DOHH2 (cell line): ENCODE data around the gene GRAMD2B.

Source experiments
- H3F3A ChIP-seq: fragments of 200-600 bp; sonication (generic), shearing (Covaris generic); 2 replicates; pipeline ENCODE4 v1.6.0; 2016; ENCODE audit warnings: antibody characterized with exemption, mild to moderate bottlenecking; ENCODE audit not compliant: control insufficient read depth, insufficient read depth
- H3K27ac ChIP-seq: fragments of 200-600 bp; sonication (generic); 2 replicates; pipeline ENCODE4 v1.5.1; 2014; ENCODE audit warnings: low read depth, mild to moderate bottlenecking, low read length, moderate library complexity
- H3K27me3 ChIP-seq: fragments of 200-600 bp; sonication (generic); 2 replicates; pipeline ENCODE4 v1.6.1; 2014; ENCODE audit warnings: mild to moderate bottlenecking, low read length, mixed read lengths; ENCODE audit not compliant: control insufficient read depth
- H3K36me3 ChIP-seq: fragments of 200-600 bp; sonication (generic); 2 replicates; pipeline ENCODE4 v1.6.1; 2014; ENCODE audit warnings: mild to moderate bottlenecking, low read length, moderate library complexity, mixed read lengths; ENCODE audit not compliant: control insufficient read depth
- H3K4me1 ChIP-seq: fragments of 200-600 bp; sonication (generic); 2 replicates; pipeline ENCODE4 v1.6.1; 2014; ENCODE audit warnings: mild to moderate bottlenecking, low read length, mixed read lengths; ENCODE audit not compliant: control insufficient read depth
- H3K4me2 ChIP-seq: fragments of 200-600 bp; sonication (generic); 2 replicates; pipeline ENCODE4 v1.6.0; 2014; ENCODE audit warnings: mild to moderate bottlenecking, low read length, moderate library complexity
- H3K4me3 ChIP-seq: fragments of 200-600 bp; sonication (generic); 2 replicates; pipeline ENCODE4 v1.5.1; 2014; ENCODE audit warnings: mild to moderate bottlenecking, low read length, mixed read lengths
- H3K79me2 ChIP-seq: fragments of 200-600 bp; sonication (generic); 2 replicates; pipeline ENCODE4 v1.6.1; 2014; ENCODE audit warnings: mild to moderate bottlenecking, low read length, mixed read lengths; ENCODE audit not compliant: control insufficient read depth
- H3K9me2 ChIP-seq: fragments of 200-600 bp; sonication (generic); replicated peaks from 2 replicates; pipeline ENCODE4 v1.6.1; 2014; ENCODE audit warnings: mild to moderate bottlenecking, low read length, mixed read lengths; ENCODE audit not compliant: control insufficient read depth
- H3K9me3 ChIP-seq: fragments of 200-600 bp; sonication (generic); 2 replicates; pipeline ENCODE4 v1.6.1; 2014; ENCODE audit warnings: antibody characterized with exemption, low read length, mixed read lengths; ENCODE audit not compliant: control insufficient read depth, insufficient read depth
- H4K20me1 ChIP-seq: fragments of 200-600 bp; sonication (generic); 2 replicates; pipeline ENCODE4 v1.6.0; 2014; ENCODE audit warnings: low read depth, mild to moderate bottlenecking, antibody characterized with exemption, low read length, moderate library complexity; ENCODE audit not compliant: control insufficient read depth, insufficient read depth
- CTCF ChIP-seq: fragments of 200-600 bp; sonication (generic); IDR thresholded peaks from one replicate; pipeline ENCODE4 v1.5.1; 2014; ENCODE audit warnings: antibody characterized with exemption, mild to moderate bottlenecking, low read depth, low read length; ENCODE audit not compliant: poor library complexity, severe bottlenecking
- EZH2phosphoT487 ChIP-seq: fragments of 200-600 bp; sonication (generic); IDR thresholded peaks from 2 replicates; pipeline ENCODE4 v1.6.1; 2017; ENCODE audit warnings: borderline replicate concordance, mild to moderate bottlenecking, antibody characterized with exemption, low read length, moderate library complexity, mixed read lengths

Gene GRAMD2B

GRCh38 chr5:126390051-126390450 lies 33.2 kb upstream of the GRAMD2B start:
- H3F3A ChIP-seq = no peaks in the 10 kb centered on the region
- no peaks in the 10 kb centered on the region for H3K27me3 ChIP-seq
- no peaks in the 10 kb centered on the region for H3K9me2 ChIP-seq
- H3K4me3 ChIP-seq = no peak overlapping the region
- H3K27ac ChIP-seq = no peak overlapping the region
- TF ChIP-seq CTCF (no peak), EZH2phosphoT487 (no peak)
- H3K9me3 ChIP-seq = no peaks in the 10 kb centered on the region
- no peaks in the 10 kb centered on the region for H3K79me2 ChIP-seq
- H3K36me3 ChIP-seq = no peaks in the 10 kb centered on the region
- H4K20me1 ChIP-seq = no peaks in the 10 kb centered on the region
- H3K4me2 ChIP-seq = no peak overlapping the region
- no peaks in the 10 kb centered on the region for H3K4me1 ChIP-seq

GRCh38 chr5:126391386-126391785 lies 31.8 kb upstream of the GRAMD2B start:
- Histone ChIP-seq H3K27me3 (no peaks in the 10 kb centered on the region), H3K36me3 (no peaks in the 10 kb centered on the region), H4K20me1 (no peaks in the 10 kb centered on the region)

GRCh38 chr5:126394211-126394788 lies 28.9 kb upstream of the GRAMD2B start:
- H3K4me1 ChIP-seq = no peaks in the 10 kb centered on the region
- H3K9me3 ChIP-seq = no peaks in the 10 kb centered on the region
- H3K27me3 ChIP-seq = no peaks in the 10 kb centered on the region
- no peak overlapping the region for H3K27ac ChIP-seq
- no peaks in the 10 kb centered on the region for H3K79me2 ChIP-seq
- no peak overlapping the region for H3K4me3 ChIP-seq
- H3K9me2 ChIP-seq = no peaks in the 10 kb centered on the region
- no peaks in the 10 kb centered on the region for H3K36me3 ChIP-seq
- no peaks in the 10 kb centered on the region for H3F3A ChIP-seq
- no peak for TF ChIP-seq CTCF
- TF ChIP-seq EZH2phosphoT487 = no peak
- H3K4me2 ChIP-seq = no peak overlapping the region
- H4K20me1 ChIP-seq = no peaks in the 10 kb centered on the region

More at GRCh38 chr5:126391386-126391785, 31.8 kb upstream of the GRAMD2B start:
- H3F3A ChIP-seq = no peaks in the 10 kb centered on the region
- H3K4me2 ChIP-seq = no peak overlapping the region
- H3K79me2 ChIP-seq = no peaks in the 10 kb centered on the region
- no peaks in the 10 kb centered on the region for H3K9me2 ChIP-seq
- no peak for TF ChIP-seq CTCF
- TF ChIP-seq EZH2phosphoT487 = no peak
- H3K4me1 ChIP-seq = no peaks in the 10 kb centered on the region
- H3K9me3 ChIP-seq = no peaks in the 10 kb centered on the region
- H3K4me3 ChIP-seq = no peak overlapping the region
- no peak overlapping the region for H3K27ac ChIP-seq
